HG03457 (cell line): ENCODE measurements around the gene QRICH1.
A peak's percentile ranks its signal among the peaks of the same experiment; 100 is the strongest.

Experiments
- ATAC-seq: cut with Tn5 transposase; IDR thresholded peaks from one replicate; pipeline ENCODE4 v1.9.1; 2021; ENCODE audit warnings: moderate number of reproducible peaks; ENCODE audit not compliant: unreplicated experiment

The QRICH1 gene

DNA sequence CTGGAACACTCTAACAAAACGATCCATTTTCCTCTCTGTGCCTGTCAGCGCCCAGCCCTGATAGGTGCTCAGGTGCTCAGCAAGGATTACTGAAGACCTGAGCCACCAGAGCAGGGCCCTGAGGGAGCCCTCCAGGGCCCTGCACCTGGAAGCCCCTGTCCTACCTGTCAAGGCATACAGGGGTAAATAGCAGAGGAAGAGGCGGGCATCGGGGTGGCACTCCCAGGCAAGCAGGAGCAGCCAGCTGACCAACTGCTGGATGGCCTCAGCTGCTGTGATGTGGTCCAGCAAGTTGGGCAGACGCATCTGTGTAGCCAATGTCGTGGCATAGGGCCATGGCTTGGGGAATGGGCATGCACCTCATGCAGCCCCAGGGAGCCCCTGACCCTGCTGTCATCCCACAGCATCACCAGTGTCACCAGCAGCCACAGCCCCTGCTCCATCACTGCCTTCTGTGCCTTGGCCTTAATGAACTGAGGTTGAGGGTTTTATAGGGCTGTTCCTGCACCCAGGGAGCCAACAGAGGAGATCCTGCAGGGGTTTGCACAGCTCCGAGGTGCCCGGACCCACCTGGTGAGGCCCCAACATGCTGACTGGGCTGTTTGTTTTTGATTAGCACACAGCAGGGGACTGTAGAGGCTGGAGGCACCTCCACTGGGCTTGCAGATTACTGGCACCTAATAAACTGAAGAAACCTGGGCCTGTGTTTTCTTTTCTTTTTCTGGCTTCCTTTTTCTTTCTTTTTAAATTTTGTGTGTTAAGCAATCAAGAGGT, 94.6 kb downstream of the QRICH1 start:
- ATAC-seq, result no peak

DNA sequence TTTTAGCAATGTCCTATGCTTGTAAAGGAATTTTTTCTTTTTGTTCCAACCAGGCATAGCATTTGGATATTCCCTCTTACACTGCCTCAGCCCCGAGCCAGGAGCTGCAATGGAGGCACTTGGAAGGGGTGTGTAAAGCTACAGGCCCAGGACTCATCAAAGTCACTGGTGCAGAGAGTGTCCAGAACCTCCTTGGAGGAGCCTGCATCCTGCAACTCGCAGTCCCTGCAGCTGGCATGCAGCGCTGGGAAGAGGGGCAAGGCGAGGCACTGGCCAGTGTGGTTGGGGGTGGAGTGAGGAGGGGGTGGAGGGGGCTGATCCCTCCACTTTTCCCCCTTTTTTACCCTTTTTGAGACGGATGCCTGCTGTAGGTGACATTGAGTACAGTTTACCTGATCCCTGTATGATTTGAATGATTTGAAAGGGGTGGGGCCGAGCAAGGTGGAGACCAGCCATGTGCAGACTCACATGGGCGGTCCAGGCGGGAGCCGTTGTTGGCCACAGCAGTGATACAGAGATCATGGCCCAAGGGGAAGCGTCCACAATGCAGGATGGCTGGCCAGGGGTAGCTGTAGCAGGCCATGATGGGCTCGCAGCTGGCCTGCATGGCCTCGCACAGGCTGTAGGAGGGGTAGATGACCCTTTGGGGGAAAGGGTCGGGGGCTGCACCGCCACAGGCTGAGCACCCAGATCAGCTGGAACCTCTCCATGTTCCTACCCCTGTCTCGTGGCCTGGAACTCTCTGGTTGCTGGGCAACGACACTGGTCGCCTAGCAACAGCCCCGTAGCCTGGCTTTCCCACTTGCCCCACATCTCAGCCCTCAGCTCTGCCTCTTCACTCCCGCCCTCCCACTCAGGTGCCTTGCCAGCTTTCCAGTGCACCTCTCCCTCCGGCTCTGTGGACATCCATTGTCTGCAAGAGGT, 95.9 kb downstream of the QRICH1 start:
- no peak for ATAC-seq

DNA sequence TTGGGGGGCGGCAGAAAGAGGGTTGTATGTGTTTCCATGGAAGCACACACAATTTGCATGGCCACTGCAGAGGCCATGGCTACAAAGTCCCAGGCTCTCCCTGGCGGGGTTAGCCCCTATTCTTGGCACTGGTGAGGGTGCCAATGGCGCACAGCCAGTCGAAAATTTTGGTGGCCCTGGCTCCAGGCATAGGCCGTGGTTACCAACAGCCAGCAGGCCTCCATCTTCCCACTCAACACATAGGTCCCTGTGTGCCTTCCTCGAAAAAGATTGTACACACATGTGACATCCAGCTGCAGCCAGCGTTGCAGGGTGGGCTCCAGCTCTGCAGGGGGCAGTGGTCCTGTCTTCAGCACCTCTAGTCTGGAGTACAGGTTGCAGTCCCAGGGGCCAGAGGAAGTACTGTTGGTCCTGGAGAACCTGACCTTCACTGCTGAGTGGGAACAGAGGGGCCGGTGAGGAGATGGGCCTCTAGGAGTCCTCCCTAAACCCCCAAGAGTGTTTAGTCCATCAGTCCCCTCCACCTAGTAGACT, 96.7 kb downstream of the QRICH1 start:
- no peak for ATAC-seq

DNA sequence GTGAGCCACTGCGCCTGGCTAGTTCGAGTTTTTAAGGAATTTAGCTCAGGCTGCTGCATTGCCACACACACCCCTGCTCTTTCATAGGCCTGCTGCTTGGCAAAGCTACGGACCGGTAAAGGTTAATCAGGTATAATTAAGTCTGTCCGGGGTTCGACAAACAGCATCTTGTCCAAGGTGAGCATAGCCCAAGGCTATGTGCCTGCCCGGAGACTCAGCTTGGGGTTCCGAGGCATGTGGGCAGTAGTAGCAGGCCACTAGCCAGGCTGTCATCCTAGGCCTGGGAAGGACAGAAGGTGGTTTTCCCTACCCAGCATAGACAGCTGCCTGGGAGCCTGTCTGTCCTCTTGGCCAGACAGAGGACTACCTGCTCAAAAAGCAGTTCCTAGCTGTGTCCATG, 97.2 kb downstream of the QRICH1 start:
- ATAC-seq, result no peak

DNA sequence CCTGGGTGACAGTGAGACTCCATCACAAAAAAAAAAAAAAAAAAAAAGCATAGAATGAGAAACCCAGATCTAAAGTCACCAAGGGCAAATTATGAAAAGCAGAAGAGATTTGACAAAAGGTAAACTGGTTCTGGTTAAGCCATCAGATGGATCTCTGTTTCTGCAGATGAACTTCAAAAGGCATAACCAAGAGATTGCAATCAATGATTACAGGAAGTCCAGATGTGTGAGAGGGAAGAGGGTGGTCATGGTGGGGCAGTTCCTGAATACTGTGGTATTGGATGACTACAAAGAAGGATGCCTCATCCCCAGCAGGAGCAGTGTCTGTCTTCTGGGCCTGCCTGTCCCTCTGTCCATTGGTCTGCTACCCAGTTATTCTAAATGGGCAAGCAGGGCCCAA, 100.0 kb downstream of the QRICH1 start:
- ATAC-seq, result no peak

DNA sequence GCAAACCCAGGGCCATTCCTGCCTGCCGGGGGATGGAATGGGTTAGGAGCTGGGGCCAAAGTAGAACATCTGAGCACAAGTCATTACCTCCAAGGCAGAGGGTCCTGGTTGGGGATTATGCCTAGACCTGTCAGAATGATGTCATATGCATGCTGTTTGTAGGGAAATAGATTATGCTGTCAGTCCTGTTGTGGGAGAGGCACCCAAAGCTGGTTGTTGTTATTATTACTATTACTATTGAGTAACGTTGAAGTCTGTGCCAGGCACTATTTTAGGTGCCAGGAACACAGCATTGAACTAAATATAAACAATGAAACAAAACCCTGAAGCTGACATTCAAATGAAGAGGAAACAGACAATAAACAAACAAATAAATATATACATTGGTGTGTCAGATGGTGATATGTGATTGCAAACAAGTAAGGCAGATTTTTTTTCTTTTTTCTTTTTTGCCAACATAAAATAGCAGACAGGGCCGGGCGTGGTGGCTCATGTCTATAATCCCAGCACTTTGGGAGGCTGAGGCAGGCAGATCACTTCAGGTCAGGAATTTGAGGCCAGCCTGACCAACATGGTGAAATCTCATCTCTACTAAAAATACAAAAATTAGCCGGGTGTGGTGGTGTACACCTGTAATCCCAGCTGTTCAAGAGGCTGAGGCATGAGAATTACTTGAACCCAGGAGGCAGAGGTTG, 101.9 kb downstream of the QRICH1 start:
- ATAC-seq, result no peak

DNA sequence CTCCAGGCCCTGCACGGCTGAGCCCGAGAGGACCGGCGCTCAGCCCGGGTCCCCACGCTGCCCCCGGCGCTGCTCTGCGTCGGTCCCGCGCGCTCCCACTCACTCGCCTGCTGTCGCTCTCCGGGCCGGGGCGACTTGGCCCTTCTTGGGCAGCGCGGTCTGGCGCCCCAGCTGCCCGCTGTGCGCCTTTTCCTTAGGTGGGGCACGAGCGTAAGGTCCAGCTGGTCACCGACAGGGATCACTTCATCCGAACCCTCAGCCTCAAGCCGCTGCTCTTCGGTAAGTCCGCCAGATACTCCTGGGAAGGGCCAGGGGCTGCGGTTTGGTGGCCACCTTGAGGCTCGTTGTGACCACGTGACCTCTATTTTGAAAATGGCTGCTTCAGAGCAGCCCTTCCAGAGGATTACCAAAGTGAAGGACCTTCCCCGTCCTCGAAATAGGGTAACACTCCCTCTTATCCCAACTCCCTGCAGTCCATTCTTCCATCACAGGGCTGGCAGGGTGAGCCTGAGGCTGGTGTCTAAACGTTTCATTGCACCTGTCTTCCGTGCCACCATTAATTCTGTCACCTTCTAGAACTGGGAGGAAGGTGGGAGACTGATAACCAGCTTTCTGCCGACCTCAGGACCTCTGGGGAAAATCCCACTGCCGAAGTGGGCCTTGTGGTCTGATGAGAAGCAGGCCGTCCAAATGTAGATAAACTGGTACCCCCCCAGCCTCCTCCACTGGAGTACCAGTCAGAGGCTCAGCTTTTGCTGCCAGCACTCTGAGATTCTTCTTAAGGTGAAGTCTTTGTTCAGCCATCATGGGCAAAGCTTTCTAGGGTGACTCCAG, 103.0 kb downstream of the QRICH1 start:
- peak; percentile 3 for ATAC-seq

DNA sequence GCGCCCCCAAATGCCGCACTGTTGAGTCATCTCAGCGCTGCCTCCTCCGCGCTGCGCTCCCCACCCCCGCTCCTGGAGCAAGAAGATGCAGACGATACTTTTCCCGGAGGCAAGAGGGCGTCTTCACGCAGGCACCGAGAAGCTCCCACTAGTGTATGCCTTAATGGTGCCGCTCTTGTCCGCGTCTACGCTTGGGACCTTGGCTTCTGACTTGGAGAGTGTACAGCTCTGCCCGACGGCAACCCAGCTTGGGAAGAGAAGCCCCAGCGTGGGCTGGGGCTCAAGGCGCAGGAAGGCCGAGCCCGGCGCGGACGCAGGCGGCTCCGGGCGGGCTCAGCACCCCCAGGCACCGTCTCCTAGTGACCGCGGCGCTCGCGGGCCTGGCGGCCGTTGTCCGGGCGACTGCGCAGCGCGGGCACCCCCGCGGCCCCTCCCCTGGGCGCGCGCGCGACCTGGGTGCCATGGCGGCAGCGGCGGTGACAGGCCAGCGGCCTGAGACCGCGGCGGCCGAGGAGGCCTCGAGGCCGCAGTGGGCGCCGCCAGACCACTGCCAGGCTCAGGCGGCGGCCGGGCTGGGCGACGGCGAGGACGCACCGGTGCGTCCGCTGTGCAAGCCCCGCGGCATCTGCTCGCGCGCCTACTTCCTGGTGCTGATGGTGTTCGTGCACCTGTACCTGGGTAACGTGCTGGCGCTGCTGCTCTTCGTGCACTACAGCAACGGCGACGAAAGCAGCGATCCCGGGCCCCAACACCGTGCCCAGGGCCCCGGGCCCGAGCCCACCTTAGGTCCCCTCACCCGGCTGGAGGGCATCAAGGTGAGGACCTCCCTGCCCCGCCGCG, 103.9 kb downstream of the QRICH1 start, which contains the start of gene P4HTM:
P4HTM (plus strand) TSS at position 446 of the 840 bp plus-strand sequence; CDS start at position 462, 16 bp downstream.
- ATAC-seq, result peak; percentile 41

DNA sequence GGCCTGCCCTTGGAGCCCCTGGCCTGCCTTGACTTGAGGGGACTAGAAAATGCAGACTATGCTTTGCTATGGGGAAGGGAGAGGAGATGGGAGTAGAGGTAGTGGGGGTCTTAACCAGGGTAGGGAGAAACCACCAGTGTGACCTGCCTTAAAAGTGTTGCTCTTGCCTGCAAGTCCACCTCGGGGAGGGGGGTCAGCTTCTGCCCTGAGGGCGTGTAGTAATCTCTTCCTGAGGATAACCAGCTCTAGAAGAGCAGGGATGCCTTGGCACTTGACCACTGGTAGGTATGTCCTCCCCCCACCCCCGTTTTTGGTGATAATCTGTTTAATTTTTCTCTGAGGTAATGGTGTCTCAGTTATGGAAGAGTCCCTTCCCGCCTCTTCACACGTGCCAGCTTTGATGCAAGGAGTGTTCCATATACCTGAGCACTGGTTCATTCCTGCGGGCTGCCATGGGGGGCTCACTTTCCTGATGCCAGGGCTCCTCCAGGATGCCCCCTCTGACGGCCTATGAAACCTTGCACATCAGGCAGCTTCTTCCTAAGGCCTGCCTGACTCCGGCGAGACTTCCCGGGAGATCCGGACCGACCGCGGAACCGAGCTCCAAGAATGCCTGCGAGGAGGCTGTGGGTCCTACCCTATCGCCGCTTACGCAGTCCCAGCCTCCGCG, 104.6 kb downstream of the QRICH1 start:
- no peak for ATAC-seq

DNA sequence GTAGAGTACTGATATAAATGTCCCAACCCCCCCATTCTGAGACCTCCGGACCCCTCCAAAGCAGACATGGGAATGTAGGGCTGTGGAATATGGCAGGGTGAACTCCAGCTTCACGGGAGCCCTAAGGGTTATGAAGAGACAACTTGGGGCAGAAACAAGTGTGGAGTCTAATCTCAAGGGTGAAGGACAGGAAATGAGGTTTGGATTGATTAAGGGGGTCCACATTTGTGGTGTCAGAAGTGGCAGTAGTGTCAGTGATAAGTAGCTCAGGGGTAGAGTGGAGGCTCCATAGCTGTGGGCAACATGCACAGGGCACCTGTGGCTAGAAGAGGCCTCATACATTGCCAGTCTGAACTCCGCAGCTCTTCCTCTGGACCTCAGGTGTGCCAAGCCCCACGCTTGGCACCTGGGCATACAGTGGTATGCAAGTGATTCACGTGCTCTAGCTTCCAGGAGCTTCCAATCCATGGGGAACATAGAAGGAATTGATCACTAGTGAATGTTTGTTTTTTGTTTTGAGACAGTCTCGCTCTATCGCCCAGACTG, 108.0 kb downstream of the QRICH1 start:
- ATAC-seq, result no peak

DNA sequence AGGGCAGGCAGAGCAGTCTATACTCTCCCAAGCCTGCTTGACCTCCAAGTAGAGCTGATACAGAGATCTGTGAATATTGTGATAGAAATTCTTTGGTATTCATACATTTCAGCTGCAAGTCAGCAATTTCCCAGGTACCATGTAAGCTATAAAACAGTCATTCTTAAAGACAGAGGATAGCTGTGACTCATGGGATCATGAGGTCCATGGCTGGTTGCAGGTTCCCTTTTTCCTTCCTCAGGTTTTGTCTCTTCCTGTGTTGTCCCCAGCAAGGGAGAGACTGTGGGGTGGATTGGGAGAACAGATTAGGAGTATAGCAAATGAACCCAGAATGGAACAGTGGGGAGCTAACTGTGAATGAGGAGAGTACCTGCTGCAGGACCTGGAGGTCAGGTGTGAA, 109.2 kb downstream of the QRICH1 start:
- no peak for ATAC-seq

DNA sequence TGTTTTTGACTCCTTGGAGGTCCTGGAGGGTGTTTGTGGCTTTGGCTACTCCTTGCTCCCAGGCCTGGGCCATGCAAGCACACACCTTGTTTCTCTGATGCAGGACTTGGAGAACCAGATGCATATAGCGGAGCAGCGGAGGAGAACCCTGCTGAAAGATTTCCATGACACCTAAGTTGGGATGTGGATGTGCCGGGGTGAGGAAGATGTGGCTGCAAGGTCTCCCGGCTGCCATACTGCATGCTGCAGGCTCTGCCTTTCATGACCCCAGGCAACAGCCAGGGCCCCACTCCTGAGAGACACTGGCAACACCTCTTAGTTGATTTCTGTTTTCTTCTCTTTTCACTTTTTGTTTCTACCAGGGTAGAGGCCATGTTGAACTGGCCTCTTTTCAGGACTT, 110.8 kb downstream of the QRICH1 start:
- no peak for ATAC-seq

DNA sequence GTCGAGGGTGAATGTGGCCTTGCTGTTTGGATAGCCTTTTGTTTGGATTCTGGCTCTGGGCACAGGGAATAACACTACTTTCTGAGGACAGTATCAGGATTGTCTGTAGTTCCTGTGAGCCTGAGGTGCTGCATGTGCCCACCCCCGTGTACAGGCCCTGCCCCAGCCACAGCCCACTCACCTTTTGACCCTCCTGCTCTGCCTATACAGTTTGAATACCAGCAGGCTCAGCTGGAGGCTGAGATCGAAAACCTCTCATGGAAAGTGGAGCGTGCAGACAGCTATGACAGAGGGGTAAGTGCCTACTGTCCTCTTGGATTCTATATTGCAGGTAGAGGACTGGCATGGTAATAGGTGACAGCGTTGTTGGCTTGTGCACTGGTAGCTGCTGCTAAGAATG, 111.2 kb downstream of the QRICH1 start:
- no peak for ATAC-seq

DNA sequence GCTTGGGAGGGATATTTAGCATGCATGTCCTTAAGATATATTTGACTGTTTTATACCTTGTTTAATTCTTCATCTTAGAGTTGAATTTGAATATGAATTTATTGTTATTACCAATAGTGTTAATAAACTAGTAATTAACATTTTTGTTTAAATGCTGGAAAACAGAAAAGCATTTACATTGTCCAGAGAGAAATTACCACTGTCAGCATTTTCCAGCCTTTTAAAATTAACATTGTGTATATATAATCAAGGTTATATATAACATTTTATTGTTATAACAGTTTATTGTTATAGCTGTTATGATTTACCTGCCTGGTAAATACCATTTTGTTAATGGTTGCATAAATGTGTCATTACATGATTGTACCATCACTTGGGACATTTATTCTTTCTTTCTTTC, 111.9 kb downstream of the QRICH1 start:
- ATAC-seq, result no peak

DNA sequence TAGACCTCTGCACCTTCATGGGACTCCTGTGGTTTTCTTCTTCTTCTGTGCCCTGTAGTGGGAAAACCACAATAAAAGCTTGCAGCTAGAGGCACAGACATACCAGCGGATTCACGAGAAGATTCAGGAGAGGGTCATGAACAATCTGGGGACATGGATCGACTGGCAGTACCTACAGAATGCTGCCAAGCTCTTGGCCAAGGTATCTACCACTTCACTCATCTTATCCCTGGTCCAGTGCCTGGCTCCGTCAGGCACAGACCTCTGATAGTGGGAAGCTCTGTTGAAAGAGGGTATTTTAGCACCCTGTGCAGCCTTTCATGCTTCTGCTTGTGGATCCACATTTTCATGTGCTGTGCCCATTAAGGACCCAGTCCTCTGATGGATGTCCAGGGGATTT, 113.6 kb downstream of the QRICH1 start:
- no peak for ATAC-seq
